WI38 (cell line): ENCODE data around the gene SPARC.
"Not testable (repeated sequence)": the region's sequence is repeated elsewhere in the genome, so short reads cannot be mapped to it uniquely, and the experiment has no call there.

Experiments
- H3K4me3 ChIP-seq: 2 replicates; pipeline ENCODE4 v1.5.1; 2011; ENCODE audit warnings: low read depth, mild to moderate bottlenecking, control low read depth, low read length
- CTCF ChIP-seq: IDR thresholded peaks from 2 replicates; pipeline ENCODE4 v1.5.1; 2012; ENCODE audit warnings: low read depth, mild to moderate bottlenecking, control low read depth, low read length

Gene SPARC

GRCh38 chr5:151694035-151694485 lies 7.3 kb upstream of the SPARC start:
- no peak overlapping the region for H3K4me3 ChIP-seq
- no peak for TF ChIP-seq CTCF

GRCh38 chr5:151692312-151692711 lies 5.6 kb upstream of the SPARC start:
- no peak overlapping the region for H3K4me3 ChIP-seq
- TF ChIP-seq CTCF: no peak

- TF ChIP-seq CTCF: no peak
- H3K4me3 ChIP-seq: no peak overlapping the region
Observed at GRCh38 chr5:151691706-151692105, 5.0 kb upstream of the SPARC start.

GRCh38 chr5:151689591-151689990 lies 2.9 kb upstream of the SPARC start:
- not testable (repeated sequence) for H3K4me3 ChIP-seq

GRCh38 chr5:151688436-151688835 lies 1.7 kb upstream of the SPARC start:
- H3K4me3 ChIP-seq: no peak overlapping the region
- TF ChIP-seq CTCF: no peak

- TF ChIP-seq CTCF: no peak
- H3K4me3 ChIP-seq: peak overlapping the region; percentile 100
Observed at GRCh38 chr5:151685749-151686673, 704 bp downstream of the SPARC start.

GRCh38 chr5:151684690-151685361 lies 1.9 kb downstream of the SPARC start:
- peak overlapping the region; percentile 100 for H3K4me3 ChIP-seq
- TF ChIP-seq CTCF: 0 out of 2 replicates have a peak, but pooled peaks have one; percentile 23
